Activated naive CD8-positive, alpha-beta T cell treated with anti-CD3 and anti-CD28 coated beads, Interleukin-2, amount 10 ng/mL, durations not matched to agents 7 days and 5 days (primary cell): Measurements from ENCODE around the gene TNS1. TPM values are rescaled to one million over a fixed set of nuclear protein-coding genes. Genes with fewer than 3 reads are reported as not detected.

Experiments used
- ATAC-seq: fragments of 150-1000 bp; cut with Tn5 transposase; one replicate; pipeline ENCODE4 v1.10.0; 2021; ENCODE audit warnings: low read depth, moderate library complexity
- POLR2A ChIA-PET: fragments of 350-600 bp; sonication (Branson Sonifier 250); formaldehyde crosslinking; loops from one replicate; lab custom pipeline; 2021; ENCODE audit warnings: antibody characterized with exemption; lab: Charles Lee
- DNase-seq: peaks from one replicate; pipeline ENCODE4 v3.0.0; 2021
- H3K27ac Mint-ChIP-seq: one replicate; pipeline ENCODE4 v1.8.0; 2022; ENCODE audit warnings: mild to moderate bottlenecking, mixed read lengths
- H3K27me3 Mint-ChIP-seq: one replicate; pipeline ENCODE4 v1.8.0; 2022; ENCODE audit warnings: mild to moderate bottlenecking, moderate library complexity, mixed read lengths
- H3K36me3 Mint-ChIP-seq: one replicate; pipeline ENCODE4 v1.8.0; 2021; ENCODE audit warnings: mild to moderate bottlenecking, mixed read lengths
- H3K4me1 Mint-ChIP-seq: one replicate; pipeline ENCODE4 v1.8.0; 2021; ENCODE audit warnings: mixed read lengths
- H3K4me3 Mint-ChIP-seq: one replicate; pipeline ENCODE4 v1.8.0; 2022; ENCODE audit warnings: mild to moderate bottlenecking, moderate library complexity, mixed read lengths
- H3K9me3 Mint-ChIP-seq: one replicate; pipeline ENCODE4 v1.8.0; 2021; ENCODE audit warnings: mixed read lengths
- total RNA-seq, 2 experiments: library from RNA; stranded (reverse); gene quantifications; one replicate each; pipeline ENCODE4 v1.2.3, GENCODE V29; 2021

Gene TNS1
- total RNA-seq, 2 experiments from 2014 or later: 15.1 to 21.2 TPM

GRCh38 chr2:217826520-217826919, 176.3 kb downstream of the TNS1 start:
- no peaks in the 10 kb centered on the region for H3K9me3 Mint-ChIP-seq
- H3K36me3 Mint-ChIP-seq: no peaks in the 10 kb centered on the region
- POLR2A ChIA-PET: no interaction called here
- ATAC-seq (no peak), DNase-seq (no peak)
- H3K27me3 Mint-ChIP-seq: peaks cover 4% of the 10 kb centered on the region
- no peak overlapping the region for H3K4me3 Mint-ChIP-seq
- H3K4me1 Mint-ChIP-seq: no peaks in the 10 kb centered on the region
- no peak overlapping the region for H3K27ac Mint-ChIP-seq

DNA sequence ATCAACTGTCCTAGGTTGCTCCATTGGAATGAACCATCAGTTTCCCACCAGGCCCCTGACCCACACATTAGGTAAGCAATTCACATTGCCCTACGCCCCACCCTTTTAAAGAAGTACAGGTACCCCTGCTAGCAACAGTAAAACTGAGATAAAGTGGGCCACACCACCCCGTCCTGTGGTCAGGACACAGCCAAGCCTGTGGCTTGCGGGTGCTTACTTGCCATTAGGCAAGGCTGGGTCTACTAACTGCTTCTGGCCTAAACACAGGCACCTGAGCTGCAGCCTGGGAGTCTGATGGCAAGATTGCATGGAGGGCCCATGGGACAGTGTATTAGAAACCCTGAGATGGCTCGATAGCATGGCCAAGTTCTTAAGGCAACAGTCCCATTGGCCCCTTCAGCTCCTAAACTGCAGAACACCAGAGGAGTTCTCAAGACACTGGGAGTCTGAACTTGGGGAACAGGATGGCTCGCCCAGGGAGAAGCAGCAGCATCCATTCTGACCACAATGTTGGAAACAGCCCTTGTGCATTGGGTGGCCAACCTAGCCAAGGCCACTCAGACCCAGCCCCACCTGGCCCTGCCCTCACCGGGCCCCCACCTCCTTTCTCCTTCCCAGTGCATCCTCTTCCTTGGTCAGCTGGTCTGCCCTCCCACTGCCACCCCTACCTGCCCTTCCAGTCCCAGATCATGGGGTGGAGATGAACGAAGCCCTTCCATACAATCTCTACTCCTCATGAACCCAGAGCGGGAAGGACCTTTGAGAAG, 177.1 kb downstream of the TNS1 start:
- no peak overlapping the region for H3K4me3 Mint-ChIP-seq
- DNase-seq (no peak), ATAC-seq (no peak)
- peaks cover 4% of the 10 kb centered on the region for H3K27me3 Mint-ChIP-seq
- H3K36me3 Mint-ChIP-seq: no peaks in the 10 kb centered on the region
- H3K4me1 Mint-ChIP-seq: no peaks in the 10 kb centered on the region
- no peak overlapping the region for H3K27ac Mint-ChIP-seq
- H3K9me3 Mint-ChIP-seq: no peaks in the 10 kb centered on the region
- POLR2A ChIA-PET: no interaction called here

DNA sequence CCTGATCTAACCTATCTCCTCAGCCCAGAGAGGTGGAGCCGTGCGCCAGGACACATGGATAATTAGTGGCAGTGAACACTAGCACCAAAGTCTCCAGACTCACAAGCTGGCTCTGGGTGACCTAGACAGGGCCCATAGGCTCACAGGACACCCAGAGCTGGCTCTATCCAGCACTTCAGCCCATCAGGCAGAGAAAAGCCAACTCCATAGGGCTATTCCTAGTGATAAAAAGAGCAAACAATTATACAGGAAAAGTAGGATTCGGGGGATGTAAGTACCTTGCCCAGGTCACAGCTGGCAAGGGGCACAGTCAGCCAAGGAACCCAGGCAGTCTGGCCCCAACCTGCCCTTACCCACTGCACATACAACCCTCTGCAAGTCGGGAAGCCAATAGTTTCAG, 178.6 kb downstream of the TNS1 start:
- ATAC-seq (no peak), DNase-seq (no peak)
- H3K27ac Mint-ChIP-seq: no peak overlapping the region
- no peaks in the 10 kb centered on the region for H3K9me3 Mint-ChIP-seq
- no peaks in the 10 kb centered on the region for H3K36me3 Mint-ChIP-seq
- POLR2A ChIA-PET: no interaction called here
- H3K4me3 Mint-ChIP-seq: no peak overlapping the region
- peaks cover 2% of the 10 kb centered on the region for H3K27me3 Mint-ChIP-seq
- no peaks in the 10 kb centered on the region for H3K4me1 Mint-ChIP-seq

GRCh38 chr2:217823626-217824025, 179.2 kb downstream of the TNS1 start:
- Mint-ChIP-seq H3K36me3 (no peaks in the 10 kb centered on the region), H3K27ac (no peak overlapping the region), H3K4me3 (no peak overlapping the region), H3K9me3 (no peaks in the 10 kb centered on the region), H3K27me3 (peaks cover under 1% of the 10 kb centered on the region), H3K4me1 (no peaks in the 10 kb centered on the region)
- DNase-seq: no peak
- ATAC-seq: no peak
- POLR2A ChIA-PET: no interaction called here

DNA sequence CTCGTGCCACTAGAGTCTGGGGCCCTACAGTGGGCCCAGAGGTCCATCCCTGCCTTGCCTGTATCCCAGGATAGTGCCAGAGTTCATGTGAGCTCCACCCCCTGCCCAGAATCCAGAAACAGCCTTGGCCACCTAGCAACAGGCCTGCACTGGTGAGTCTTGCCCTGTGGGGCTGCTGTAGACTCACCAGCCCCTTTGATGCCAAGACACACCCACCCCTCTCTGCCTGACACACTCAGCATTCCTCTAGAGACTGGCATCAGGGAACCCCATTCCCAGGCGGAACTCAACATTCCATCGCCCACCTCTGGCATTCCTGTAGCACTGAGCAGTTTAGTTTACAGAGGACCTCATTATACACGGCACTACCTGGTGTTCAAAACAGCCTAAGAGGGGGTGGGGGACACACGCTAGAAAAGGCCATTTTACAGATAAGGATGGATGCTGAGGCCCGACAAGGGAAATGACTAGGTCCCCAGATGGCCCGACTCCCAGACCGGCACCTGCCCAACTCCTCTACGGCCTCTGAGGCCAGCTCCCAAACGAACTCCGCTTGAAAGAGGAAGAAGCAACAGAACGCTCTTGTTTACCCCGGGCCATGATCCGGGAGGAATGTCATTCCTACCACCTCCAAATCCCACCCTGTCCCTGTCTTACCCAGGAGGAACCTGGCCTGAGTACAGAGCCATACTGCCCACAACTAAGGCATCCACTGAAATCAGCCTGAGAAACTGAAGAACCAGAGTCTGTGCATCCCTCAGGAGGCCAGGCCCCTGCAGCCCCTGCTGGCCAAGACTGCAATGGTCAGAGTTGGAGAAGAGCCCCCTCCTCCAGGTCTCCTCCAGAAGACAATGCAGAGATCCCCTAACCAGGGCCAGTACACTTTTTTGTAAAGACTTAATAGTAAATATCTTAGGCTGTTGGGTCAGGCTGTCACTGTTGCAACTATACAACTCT, 180.2 kb downstream of the TNS1 start:
- no peak for ATAC-seq
- no peaks in the 10 kb centered on the region for H3K9me3 Mint-ChIP-seq
- POLR2A ChIA-PET: no interaction called here
- DNase-seq: no peak
- no peak overlapping the region for H3K4me3 Mint-ChIP-seq
- no peaks in the 10 kb centered on the region for H3K4me1 Mint-ChIP-seq
- no peaks in the 10 kb centered on the region for H3K36me3 Mint-ChIP-seq
- no peak overlapping the region for H3K27ac Mint-ChIP-seq
- H3K27me3 Mint-ChIP-seq: no peaks in the 10 kb centered on the region

- Mint-ChIP-seq H3K4me1 (no peaks in the 10 kb centered on the region), H3K27ac (no peak overlapping the region), H3K9me3 (no peaks in the 10 kb centered on the region), H3K27me3 (no peaks in the 10 kb centered on the region), H3K36me3 (no peaks in the 10 kb centered on the region), H3K4me3 (no peak overlapping the region)
- POLR2A ChIA-PET: no interaction called here
- ATAC-seq (no peak), DNase-seq (no peak)
These were observed 181.2 kb downstream of the TNS1 start for GRCh38 chr2:217821536-217822147.

- no peak for ATAC-seq
- no peaks in the 10 kb centered on the region for H3K27me3 Mint-ChIP-seq
- H3K9me3 Mint-ChIP-seq: no peaks in the 10 kb centered on the region
- DNase-seq: no peak
- no peak overlapping the region for H3K27ac Mint-ChIP-seq
- no peaks in the 10 kb centered on the region for H3K4me1 Mint-ChIP-seq
- no peak overlapping the region for H3K4me3 Mint-ChIP-seq
- H3K36me3 Mint-ChIP-seq: no peaks in the 10 kb centered on the region
- POLR2A ChIA-PET: no interaction called here
These were observed 181.9 kb downstream of the TNS1 start for GRCh38 chr2:217820904-217821303.

- no peaks in the 10 kb centered on the region for H3K4me1 Mint-ChIP-seq
- H3K27ac Mint-ChIP-seq: no peak overlapping the region
- no peaks in the 10 kb centered on the region for H3K27me3 Mint-ChIP-seq
- H3K4me3 Mint-ChIP-seq: no peak overlapping the region
- H3K36me3 Mint-ChIP-seq: no peaks in the 10 kb centered on the region
- no peaks in the 10 kb centered on the region for H3K9me3 Mint-ChIP-seq
- DNase-seq: no peak
- POLR2A ChIA-PET: no interaction called here
- no peak for ATAC-seq
These were observed 182.5 kb downstream of the TNS1 start for GRCh38 chr2:217820091-217820819.

GRCh38 chr2:217818293-217818850, 184.4 kb downstream of the TNS1 start:
- no peak for ATAC-seq

DNA sequence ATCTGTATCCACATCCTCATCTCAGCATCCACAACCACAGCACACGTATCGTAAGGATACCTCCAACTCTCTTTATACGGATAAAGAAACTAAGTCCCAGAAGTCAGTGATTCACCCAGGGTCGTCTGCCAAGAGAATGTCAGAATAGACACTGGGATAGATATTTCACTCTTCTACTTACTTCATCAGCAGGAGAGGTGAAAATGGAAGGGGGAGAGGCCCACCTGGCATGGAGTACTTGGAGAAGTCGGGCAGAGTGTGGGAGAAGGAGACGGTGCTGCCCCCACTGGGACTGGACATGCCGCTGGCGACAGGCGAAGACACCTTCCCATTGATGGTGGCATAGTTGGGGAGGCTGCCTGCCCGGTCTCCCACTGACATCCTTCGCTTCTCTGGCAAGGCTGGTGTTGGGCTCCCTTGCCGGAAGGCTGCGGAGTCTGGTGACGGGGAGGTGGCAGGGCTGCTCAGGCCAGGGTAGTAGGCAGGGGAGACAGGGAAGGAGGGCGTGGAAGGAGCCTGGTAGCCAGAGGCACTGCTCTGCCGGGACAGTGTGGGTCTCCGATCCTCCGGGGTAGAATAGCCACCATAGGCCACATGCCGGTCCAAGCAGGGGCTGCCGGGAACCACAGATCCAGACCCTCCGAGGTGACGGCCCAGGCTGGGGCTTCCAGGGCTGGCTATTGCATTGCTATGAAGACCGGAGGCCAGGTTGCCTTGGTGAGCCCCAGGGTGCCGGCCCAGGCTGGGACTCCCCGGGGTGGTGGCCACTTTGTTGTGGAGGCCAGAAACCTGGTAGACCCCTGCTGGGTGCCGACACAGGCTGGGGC, 185.1 kb downstream of the TNS1 start:
- Mint-ChIP-seq H3K9me3 (no peaks in the 10 kb centered on the region), H3K27me3 (peaks cover 3% of the 10 kb centered on the region), H3K36me3 (no peaks in the 10 kb centered on the region), H3K4me1 (no peaks in the 10 kb centered on the region), H3K27ac (no peak overlapping the region), H3K4me3 (no peak overlapping the region)
- ATAC-seq: no peak
- POLR2A ChIA-PET: no interaction called here
- DNase-seq: no peak

More at GRCh38 chr2:217818293-217818850, 184.4 kb downstream of the TNS1 start:
- Mint-ChIP-seq H3K27ac (no peak overlapping the region), H3K27me3 (peaks cover 3% of the 10 kb centered on the region), H3K36me3 (no peaks in the 10 kb centered on the region), H3K4me1 (no peaks in the 10 kb centered on the region), H3K4me3 (no peak overlapping the region), H3K9me3 (no peaks in the 10 kb centered on the region)
- POLR2A ChIA-PET: no interaction called here
- DNase-seq: no peak

- DNase-seq (no peak), ATAC-seq (no peak)
- Mint-ChIP-seq H3K27ac (no peak overlapping the region), H3K27me3 (peaks cover 3% of the 10 kb centered on the region), H3K9me3 (no peaks in the 10 kb centered on the region), H3K4me3 (no peak overlapping the region), H3K4me1 (no peaks in the 10 kb centered on the region), H3K36me3 (no peaks in the 10 kb centered on the region)
- POLR2A ChIA-PET: no interaction called here
These were observed 186.4 kb downstream of the TNS1 start for GRCh38 chr2:217816396-217816869.

GRCh38 chr2:217813828-217814227, 189.0 kb downstream of the TNS1 start:
- no peak overlapping the region for H3K27ac Mint-ChIP-seq
- DNase-seq (no peak), ATAC-seq (no peak)
- no peaks in the 10 kb centered on the region for H3K4me1 Mint-ChIP-seq
- peaks cover 3% of the 10 kb centered on the region for H3K27me3 Mint-ChIP-seq
- H3K9me3 Mint-ChIP-seq: peaks cover 1% of the 10 kb centered on the region
- H3K36me3 Mint-ChIP-seq: peaks cover 8% of the 10 kb centered on the region
- H3K4me3 Mint-ChIP-seq: no peak overlapping the region
- POLR2A ChIA-PET: no interaction called here
